Pancreas (tissue), 10 donors: ENCODE results near the gene TMEM187. TPM values are rescaled to one million over a fixed set of nuclear protein-coding genes. Genes with fewer than 3 reads are reported as not detected.

ENCODE experiments used
- ATAC-seq, 4 donors: fragments of 200-7000 bp; cut with Tn5 transposase; one replicate each; pipeline versions ENCODE4 v1.8.0 to v1.9.1; 2020; ENCODE audit warnings: mild to moderate bottlenecking in 4 of 4, moderate library complexity in 4 of 4
- DNase-seq, 6 donors: peaks; one replicate each; pipeline ENCODE4 v3.0.0-alpha.2; 2020
- FAIRE-seq: peaks from 2 replicates; lab custom pipeline; 2012; peaks lifted over from hg19 to GRCh38; lab: Jason Lieb, UNC
- H3K27ac ChIP-seq, 4 donors: fragments of 200-600 bp; sonication (generic); 1 replicate in 3 of 4; 2 replicates in 1 of 4; pipeline versions ENCODE4 v1.5.0 to v1.8.0; 2020
- H3K27me3 ChIP-seq, 4 donors: fragments of 200-600 bp; one replicate each; pipeline ENCODE4 v1.8.0; 2021
- H3K36me3 ChIP-seq, 3 donors: fragments of 200-600 bp; sonication (generic) in 1 of 3; one replicate each; pipeline versions ENCODE4 v1.5.0 to v1.8.0; 2020 to 2021
- H3K4me1 ChIP-seq, 3 donors: fragments of 200-600 bp; one replicate each; pipeline ENCODE4 v1.8.0; 2021
- H3K4me3 ChIP-seq, 4 donors: fragments of 200-600 bp; sonication (generic) in 2 of 4; one replicate each; pipeline versions ENCODE4 v1.5.0 to v1.8.0; 2020 to 2021
- H3K9me3 ChIP-seq, 4 donors: fragments of 200-600 bp; one replicate each; pipeline ENCODE4 v1.8.0; 2021
- CTCF ChIP-seq, 4 donors: fragments of 200-600 bp; sonication (generic) in 3 of 4; IDR thresholded peaks; one replicate each; pipeline versions ENCODE4 v1.5.0 to v1.8.0; 2021; ENCODE audit warnings: antibody characterized with exemption in 4 of 4
- WGBS, 2 donors: extraction: QIAGEN DNeasy Blood & Tissue Kit; methylation state at CpG; one replicate each; pipeline ENCODE4 v1.1.7; 2013; 5-methylcytosine and 5-hydroxymethylcytosine counted together
- intact Hi-C, 3 donors: fragments of 100-400 bp; cut with DNase I; formaldehyde crosslinking; loops; one replicate each; pipeline versions ENCODE4 v1.11.1 to v1.14.2; 2022
- polyA plus RNA-seq, 2 donors: library from polyadenylated mRNA; stranded (reverse); fragments of 200-250 nt; gene quantifications; one replicate each; pipeline ENCODE4 v1.2.3, GENCODE V29; 2013
- total RNA-seq, 6 donors: library from RNA; stranded (reverse); fragmentation: NEBNext Ultra II Directional in 4 of 6; extraction: Animal tissue kit (Norgen Biotek cat#: 25700) in 4 of 6; gene quantifications; one replicate each; pipeline versions ENCODE4 v1.2.1 to v1.2.4, GENCODE V29; 2021 to 2023
- donor health status: healthy with polysubstance abuse.
- donor health status: DM: no; HTN: no; CAD: no; lungs with moderate emphysema.
- donor health status: DM: no; HTN: no; CAD: no.
- donor health status: control.
- donor health status: control.
- donor health status: Bipolar disorder and iron deficiency.
- donor health status: DM: yes; HTN: yes; CAD: no.
- donor health status: DM: no; HTN: no; CAD: no.
- donor health status: DM: no; HTN: no; CAD: no.
- donor health status: DM: yes; HTN: yes; CAD: no.

Gene TMEM187
- total and polyA plus RNA-seq, 8 donors: 5.2 to 12.4 (median 8.3) TPM

GRCh38 chrX:153953342-153953830 lies 19.2 kb upstream of the TMEM187 start:
- no peaks in the 10 kb centered on the region for H3K9me3 ChIP-seq
- intact Hi-C loops: loop anchor here (5.0 to 10.0 kb wide), 3 partner anchors 179 to 189 kb away; partner anchors contain the start of gene PLXNB3 (in 1 of the 3)
- peaks cover 0 to 4% (median 0%) of the 10 kb centered on the region in 4 donors for H3K27me3 ChIP-seq
- H3K27ac ChIP-seq: no peak overlapping the region
- H3K4me3 ChIP-seq: no peak overlapping the region
- no peaks in the 10 kb centered on the region for H3K4me1 ChIP-seq
- peak in 4 of 6 donors; percentile 76 to 91 (median 82) for DNase-seq
- peak; percentile 57 to 88 (median 86) for ATAC-seq
- H3K36me3 ChIP-seq: peaks cover 0 to 44% (median 20%) of the 10 kb centered on the region in 3 donors
- 30 to 33% methylated on average over 33 of the region's 33 CpGs for WGBS, 2 donors
- FAIRE-seq: no peak
- peak; percentile 98 to 99 (median 99) for TF ChIP-seq CTCF (IDR thresholded peaks at IDR 0.05)

- Histone ChIP-seq H3K27me3 (peaks cover 0 to 4% (median 0%) of the 10 kb centered on the region in 4 donors), H3K27ac (no peak overlapping the region), H3K4me3 (no peak overlapping the region), H3K9me3 (no peaks in the 10 kb centered on the region), H3K4me1 (no peaks in the 10 kb centered on the region), H3K36me3 (peaks cover 0 to 46% (median 20%) of the 10 kb centered on the region in 3 donors)
- whole genome bisulfite sequencing, 2 donors: 84 to 87% methylated on average over 31 to 33 of the region's 33 CpGs
- intact Hi-C loops: loop anchor here (5.0 to 10.0 kb wide), 3 partner anchors 179 to 189 kb away; partner anchors contain the start of gene PLXNB3 (in 1 of the 3)
- ATAC-seq: peak in 2 of 4 donors; percentile 2
- TF ChIP-seq CTCF (IDR thresholded peaks at IDR 0.05): no peak
- FAIRE-seq: no peak
- peak in 2 of 6 donors; percentile 40 to 78 for DNase-seq
Observed at GRCh38 chrX:153953892-153954557, 18.5 kb upstream of the TMEM187 start.

GRCh38 chrX:153954558-153955227 lies 17.9 kb upstream of the TMEM187 start:
- Histone ChIP-seq H3K9me3 (no peaks in the 10 kb centered on the region), H3K4me1 (no peaks in the 10 kb centered on the region), H3K27ac (no peak overlapping the region), H3K27me3 (peaks cover 0 to 4% (median 0%) of the 10 kb centered on the region in 4 donors), H3K36me3 (peaks cover 0 to 53% (median 20%) of the 10 kb centered on the region in 3 donors), H3K4me3 (no peak overlapping the region)
- intact Hi-C loops: loop anchor here (5.0 to 10.0 kb wide), 3 partner anchors 180 to 190 kb away; partner anchors contain the start of gene PLXNB3 (in 1 of the 3)
- no peak for TF ChIP-seq CTCF (IDR thresholded peaks at IDR 0.05)
- DNase-seq: peak in 2 of 6 donors; percentile 27 to 72
- WGBS, 2 donors: 93 to 94% methylated on average over 37 to 44 of the region's 44 CpGs
- ATAC-seq: no peak
- no peak for FAIRE-seq

- no peak for TF ChIP-seq CTCF (IDR thresholded peaks at IDR 0.05)
- 82 to 90% methylated on average over 12 of the region's 12 CpGs for WGBS, 2 donors
- ATAC-seq (no peak), FAIRE-seq (no peak), DNase-seq (peak in 1 of 6 donors; percentile 62)
- H3K36me3 ChIP-seq: peaks cover 0 to 57% (median 23%) of the 10 kb centered on the region in 3 donors
- intact Hi-C loops: loop anchor here in 2 of 3 donors (10.0 kb wide), 2 partner anchors 180 to 190 kb away; partner anchors contain the start of gene PLXNB3 (in 1 of the 2)
- H3K27ac ChIP-seq: no peak overlapping the region
- H3K4me1 ChIP-seq: no peaks in the 10 kb centered on the region
- H3K27me3 ChIP-seq: peaks cover 0 to 4% (median 0%) of the 10 kb centered on the region in 4 donors
- no peaks in the 10 kb centered on the region for H3K9me3 ChIP-seq
- no peak overlapping the region for H3K4me3 ChIP-seq
Observed at GRCh38 chrX:153955228-153955732, 17.3 kb upstream of the TMEM187 start.
